Posterior cingulate gyrus (tissue), 11 donors: ENCODE results near the gene RHBDD3.
"Not testable (repeated sequence)": the region's sequence is repeated elsewhere in the genome, so short reads cannot be mapped to it uniquely, and the experiment has no call there.

Source experiments
- DNase-seq, 10 donors: peaks; one replicate each; pipeline versions ENCODE4 v3.0.0 to v3.0.0-alpha.2; 2020 to 2021; ENCODE audit warnings: mixed read lengths in 3 of 10
- intact Hi-C: fragments of 100-400 bp; cut with DNase I; formaldehyde crosslinking; loops from one replicate; pipeline ENCODE4 v1.15.1; 2023

The RHBDD3 gene

GRCh38 chr22:29226351-29226981, 41.3 kb downstream of the RHBDD3 start:
- peak in 3 of 10 donors; percentile 32 to 75 (median 55) for DNase-seq
- intact Hi-C loops: no loop called here

- peak in 4 of 10 donors; percentile 33 to 90 (median 74) for DNase-seq
- intact Hi-C loops: no loop called here
Measured at GRCh38 chr22:29225422-29226090, 42.2 kb downstream of the RHBDD3 start.

GRCh38 chr22:29224859-29225410, 42.8 kb downstream of the RHBDD3 start:
- intact Hi-C loops: no loop called here
- peak in 3 of 10 donors; percentile 44 to 54 (median 53) for DNase-seq

GRCh38 chr22:29224121-29224858, 43.5 kb downstream of the RHBDD3 start:
- intact Hi-C loops: no loop called here
- DNase-seq: peak in 3 of 10 donors; percentile 75 to 86 (median 76)

- peak in 2 of 10 donors; percentile 65 to 67 for DNase-seq
Measured at GRCh38 chr22:29219881-29220670, 47.7 kb downstream of the RHBDD3 start.

GRCh38 chr22:29219409-29219782, 48.4 kb downstream of the RHBDD3 start:
- intact Hi-C loops: not testable (repeated sequence)

More at GRCh38 chr22:29219881-29220670, 47.7 kb downstream of the RHBDD3 start:
- intact Hi-C loops: no loop called here

GRCh38 chr22:29218758-29219408, 48.9 kb downstream of the RHBDD3 start:
- peak in 3 of 10 donors; percentile 26 to 60 (median 55) for DNase-seq
- intact Hi-C loops: no loop called here

More at GRCh38 chr22:29219409-29219782, 48.4 kb downstream of the RHBDD3 start:
- peak in 2 of 10 donors; percentile 10 to 26 for DNase-seq

- intact Hi-C loops: no loop called here
- peak in 3 of 10 donors; percentile 50 to 70 (median 62) for DNase-seq
Measured at GRCh38 chr22:29217827-29218757, 49.7 kb downstream of the RHBDD3 start.

GRCh38 chr22:29216873-29217666, 50.7 kb downstream of the RHBDD3 start:
- intact Hi-C loops: no loop called here
- DNase-seq: peak in 5 of 10 donors; percentile 29 to 93 (median 80)

GRCh38 chr22:29216011-29216872, 51.5 kb downstream of the RHBDD3 start:
- intact Hi-C loops: no loop called here
- peak in 2 of 10 donors; percentile 36 to 52 for DNase-seq

GRCh38 chr22:29215012-29215860, 52.5 kb downstream of the RHBDD3 start:
- intact Hi-C loops: no loop called here
- DNase-seq: peak in 2 of 10 donors; percentile 37 to 72

GRCh38 chr22:29214232-29214631, 53.5 kb downstream of the RHBDD3 start:
- intact Hi-C loops: no loop called here
- peak in 1 of 10 donors; percentile 75 for DNase-seq

- intact Hi-C loops: no loop called here
- no peak for DNase-seq
Measured at GRCh38 chr22:29213493-29213892, 54.3 kb downstream of the RHBDD3 start.

GRCh38 chr22:29212743-29213142, 55.0 kb downstream of the RHBDD3 start:
- peak in 6 of 10 donors; percentile 45 to 89 (median 61) for DNase-seq
- intact Hi-C loops: no loop called here

GRCh38 chr22:29211466-29211865, 56.3 kb downstream of the RHBDD3 start:
- DNase-seq: no peak
- intact Hi-C loops: no loop called here

GRCh38 chr22:29211066-29211465, 56.7 kb downstream of the RHBDD3 start:
- intact Hi-C loops: no loop called here

More at GRCh38 chr22:29211066-29211465, 56.7 kb downstream of the RHBDD3 start:
- DNase-seq: no peak
